Psoas muscle (tissue), 8 donors: ENCODE measurements around the gene HHIPL1. TPM values are rescaled to one million over a fixed set of nuclear protein-coding genes. Genes with fewer than 3 reads are reported as not detected.

Experiments used
- ATAC-seq, 4 donors: fragments of 200-7000 bp; cut with Tn5 transposase; one replicate each; pipeline ENCODE4 v1.9.1; 2020; ENCODE audit warnings: moderate library complexity in 3 of 4, mild to moderate bottlenecking in 2 of 4
- DNase-seq, 2 donors: peaks; one replicate each; pipeline ENCODE4 v3.0.0-alpha.2; 2020
- H3K27ac ChIP-seq: fragments of 200-600 bp; one replicate; pipeline ENCODE4 v1.8.0; 2022
- H3K27me3 ChIP-seq, 3 donors: fragments of 200-600 bp in 1 of 3; one replicate each; pipeline versions ENCODE4 v1.6.1 to v1.8.0; 2013 to 2022; ENCODE audit warnings: low read length in 2 of 3, mild to moderate bottlenecking in 2 of 3, moderate library complexity in 1 of 3; ENCODE audit not compliant: insufficient read depth in 3 of 3
- H3K36me3 ChIP-seq, 2 donors: fragments of 200-600 bp in 1 of 2; one replicate each; pipeline versions ENCODE4 v1.6.1 to v1.8.0; 2013 to 2022; ENCODE audit warnings: low read depth in 1 of 2, mild to moderate bottlenecking in 1 of 2, moderate library complexity in 1 of 2; ENCODE audit not compliant: insufficient read depth in 1 of 2
- H3K4me1 ChIP-seq: fragments of 200-600 bp; one replicate; pipeline ENCODE4 v1.8.0; 2022
- H3K4me3 ChIP-seq: fragments of 200-600 bp; one replicate; pipeline ENCODE4 v1.8.0; 2022; ENCODE audit warnings: mild to moderate bottlenecking
- H3K9me3 ChIP-seq: fragments of 200-600 bp; one replicate; pipeline ENCODE4 v1.8.0; 2022
- WGBS, 3 donors: extraction: QIAGEN DNeasy Blood & Tissue Kit; methylation state at CpG; one replicate each; pipeline versions ENCODE4 v1.1.6 to v1.1.7; 2013; 5-methylcytosine and 5-hydroxymethylcytosine counted together
- intact Hi-C, 2 donors: fragments of 100-400 bp; cut with DNase I; formaldehyde crosslinking; loops; one replicate each; pipeline versions ENCODE4 v1.11.0 to v1.14.2; 2022
- polyA plus RNA-seq, 3 donors: library from polyadenylated mRNA; stranded (reverse); fragments of 200-250 nt; gene quantifications; one replicate each; pipeline ENCODE4 v1.2.3, GENCODE V29; 2013
- total RNA-seq, 4 donors: library from RNA; stranded (reverse); fragmentation: NEBNext Ultra II Directional in 2 of 4; extraction: Animal tissue kit (Norgen Biotek cat#: 25700) in 2 of 4; gene quantifications; one replicate each; pipeline versions ENCODE4 v1.2.1 to v1.2.4, GENCODE V29; 2021 to 2023
- TF ChIP-seq, protein P1 (sequence below): fragments of 200-600 bp; IDR thresholded peaks from one replicate; pipeline ENCODE4 v1.8.0; 2022; ENCODE audit warnings: antibody characterized with exemption
- donor health status: healthy with polysubstance abuse.
- donor health status: DM: no; HTN: no; CAD: no; lungs with moderate emphysema.
- donor health status: Bipolar disorder and iron deficiency.
- donor health status: healthy.
- donor health status: DM: yes; HTN: yes; CAD: no.
- donor health status: DM: no; HTN: no; CAD: no.
- donor health status: DM: no; HTN: no; CAD: no.
- donor health status: DM: yes; HTN: yes; CAD: no.

Gene HHIPL1
- total and polyA plus RNA-seq, 7 donors, result 0.12 to 0.86 (median 0.32) TPM

DNA sequence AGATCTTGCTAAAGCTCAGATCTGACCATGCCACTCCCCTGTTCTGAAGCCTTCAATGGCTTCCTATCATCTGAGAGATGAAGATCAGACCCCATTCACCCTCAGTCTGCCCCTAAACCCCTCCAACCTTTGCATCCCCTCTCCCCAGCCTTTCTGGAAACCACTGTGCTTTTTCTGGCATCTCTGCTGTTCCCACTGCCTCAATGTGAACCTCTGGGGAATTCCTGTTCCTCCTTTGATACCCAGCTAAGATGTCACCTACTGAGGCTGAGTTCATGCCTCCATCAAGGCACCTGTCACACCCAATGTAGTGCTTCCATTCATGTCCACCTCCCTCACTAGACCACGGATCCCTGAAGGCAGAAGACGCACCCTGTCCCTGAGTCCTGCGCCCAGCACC is 58.5 kb downstream of the HHIPL1 start:
- intact Hi-C loops, result no loop called here
- Histone ChIP-seq H3K4me3 (no peak overlapping the region), H3K4me1 (no peaks in the 10 kb centered on the region), H3K27ac (no peak overlapping the region), H3K9me3 (peaks cover 7% of the 10 kb centered on the region), H3K36me3 (no peaks in the 10 kb centered on the region), H3K27me3 (peaks cover 0 to 2% (median 0%) of the 10 kb centered on the region in 3 donors)
- TF ChIP-seq, protein P1, sequence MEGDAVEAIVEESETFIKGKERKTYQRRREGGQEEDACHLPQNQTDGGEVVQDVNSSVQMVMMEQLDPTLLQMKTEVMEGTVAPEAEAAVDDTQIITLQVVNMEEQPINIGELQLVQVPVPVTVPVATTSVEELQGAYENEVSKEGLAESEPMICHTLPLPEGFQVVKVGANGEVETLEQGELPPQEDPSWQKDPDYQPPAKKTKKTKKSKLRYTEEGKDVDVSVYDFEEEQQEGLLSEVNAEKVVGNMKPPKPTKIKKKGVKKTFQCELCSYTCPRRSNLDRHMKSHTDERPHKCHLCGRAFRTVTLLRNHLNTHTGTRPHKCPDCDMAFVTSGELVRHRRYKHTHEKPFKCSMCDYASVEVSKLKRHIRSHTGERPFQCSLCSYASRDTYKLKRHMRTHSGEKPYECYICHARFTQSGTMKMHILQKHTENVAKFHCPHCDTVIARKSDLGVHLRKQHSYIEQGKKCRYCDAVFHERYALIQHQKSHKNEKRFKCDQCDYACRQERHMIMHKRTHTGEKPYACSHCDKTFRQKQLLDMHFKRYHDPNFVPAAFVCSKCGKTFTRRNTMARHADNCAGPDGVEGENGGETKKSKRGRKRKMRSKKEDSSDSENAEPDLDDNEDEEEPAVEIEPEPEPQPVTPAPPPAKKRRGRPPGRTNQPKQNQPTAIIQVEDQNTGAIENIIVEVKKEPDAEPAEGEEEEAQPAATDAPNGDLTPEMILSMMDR, result no peak
- 96 to 100% (median 98%) methylated on average over 3 of the region's 3 CpGs for WGBS, 3 donors
- no peak for ATAC-seq
- DNase-seq, result no peak

DNA sequence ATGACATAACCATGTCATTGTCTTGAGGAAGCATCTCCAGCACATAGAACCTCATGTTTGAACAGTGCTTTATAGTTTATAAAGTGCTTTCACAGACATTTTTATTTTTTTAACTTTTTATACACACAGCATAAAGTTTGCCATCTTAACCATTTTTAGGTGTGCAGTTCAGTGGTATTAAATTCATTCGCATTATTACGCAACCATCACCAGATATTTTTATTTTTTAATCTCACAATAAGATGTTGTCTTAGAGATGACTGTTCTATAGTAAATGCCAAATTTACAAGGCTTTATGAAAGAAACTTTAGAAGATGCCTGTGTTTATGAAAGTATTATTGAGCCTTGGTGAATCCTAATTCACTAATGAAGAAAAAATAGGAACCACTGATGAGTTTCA is 59.1 kb downstream of the HHIPL1 start:
- no peaks in the 10 kb centered on the region for H3K36me3 ChIP-seq
- DNase-seq (no peak), ATAC-seq (no peak)
- TF ChIP-seq, protein P1, result no peak
- intact Hi-C loops, result no loop called here
- peaks cover 0 to 2% (median 0%) of the 10 kb centered on the region in 3 donors for H3K27me3 ChIP-seq
- no peaks in the 10 kb centered on the region for H3K4me1 ChIP-seq
- no peak overlapping the region for H3K4me3 ChIP-seq
- WGBS, 3 donors, result 98 to 99% (median 99%) methylated on average over 2 of the region's 2 CpGs
- peaks cover 7% of the 10 kb centered on the region for H3K9me3 ChIP-seq
- H3K27ac ChIP-seq, result no peak overlapping the region

- H3K27ac ChIP-seq, result no peak overlapping the region
- peaks cover 7% of the 10 kb centered on the region for H3K9me3 ChIP-seq
- intact Hi-C loops, result no loop called here
- H3K4me1 ChIP-seq, result no peaks in the 10 kb centered on the region
- peaks cover 0 to 2% (median 0%) of the 10 kb centered on the region in 3 donors for H3K27me3 ChIP-seq
- no peak overlapping the region for H3K4me3 ChIP-seq
- no peak for DNase-seq
- no peak for ATAC-seq
- H3K36me3 ChIP-seq, result no peaks in the 10 kb centered on the region
- TF ChIP-seq, protein P1, result no peak
- WGBS, 3 donors, result 73 to 83% (median 81%) methylated on average over 8 of the region's 8 CpGs
Measured at GRCh38 chr14:99706107-99706900, 61.4 kb downstream of the HHIPL1 start.

DNA sequence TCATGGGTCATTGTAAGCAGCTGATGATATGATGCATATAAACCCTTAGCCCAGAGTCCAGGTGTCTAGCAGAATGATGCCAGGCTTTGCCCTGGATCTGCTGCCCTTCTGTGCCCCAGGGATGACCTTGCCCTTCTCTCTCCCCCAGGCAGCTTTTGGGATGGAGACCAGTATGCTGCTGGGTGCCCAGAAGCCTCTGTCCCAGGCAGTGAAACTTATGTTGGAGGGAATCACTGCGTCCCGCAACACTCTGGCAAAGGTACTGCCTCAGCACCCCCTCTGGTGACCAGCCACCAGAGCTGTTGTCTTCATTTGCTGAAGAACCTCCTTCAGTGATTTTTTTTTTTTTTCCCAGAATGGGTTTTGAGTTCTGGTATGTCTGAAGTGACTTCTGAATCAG is 62.5 kb downstream of the HHIPL1 start:
- peaks cover 0 to 2% (median 0%) of the 10 kb centered on the region in 3 donors for H3K27me3 ChIP-seq
- no peak overlapping the region for H3K4me3 ChIP-seq
- H3K9me3 ChIP-seq, result peaks cover 7% of the 10 kb centered on the region
- intact Hi-C loops, result no loop called here
- no peaks in the 10 kb centered on the region for H3K4me1 ChIP-seq
- H3K36me3 ChIP-seq, result no peaks in the 10 kb centered on the region
- WGBS, 3 donors, result 98 to 100% (median 98%) methylated on average over 2 of the region's 2 CpGs
- ATAC-seq, result no peak
- TF ChIP-seq, protein P1, result no peak
- no peak overlapping the region for H3K27ac ChIP-seq
- DNase-seq, result no peak
